A549 (cell line): ENCODE measurements around the gene GPR108. TPM values are rescaled to one million over a fixed set of nuclear protein-coding genes. Genes with fewer than 3 reads are reported as not detected.

Experiments
- ATAC-seq, 2 experiments: fragments of 200-7000 bp in 1 of 2; fragments of >200 bp in 1 of 2; cut with Nextera tagmentation in 1 of 2; cut with Tn5 transposase in 1 of 2; 3 replicates each; pipeline versions ENCODE4 v1.8.0 to v1.9.1; 2018 to 2020; ENCODE audit warnings: mild to moderate bottlenecking in 1 of 2, moderate library complexity in 1 of 2
- CTCF ChIA-PET: fragments of 300-600 bp; sonication (Branson Sonifier 250); formaldehyde crosslinking; extraction: SDS; loops from one replicate; lab custom pipeline; 2021; ENCODE audit warnings: antibody characterized with exemption, inconsistent platforms; lab: Yijun Ruan, JAX
- POLR2A ChIA-PET: fragments of 350-600 bp; formaldehyde crosslinking; extraction: SDS; loops from one replicate; lab custom pipeline; 2021; ENCODE audit warnings: antibody characterized with exemption, inconsistent platforms; lab: Yijun Ruan, JAX
- DNase-seq, 2 experiments: peaks; one replicate each; pipeline versions ENCODE4 v3.0.0 to v3.0.0-alpha.2; 2011 to 2016; ENCODE audit warnings: low read depth in 1 of 2, low spot score in 1 of 2
- FAIRE-seq: peaks from 2 replicates; lab custom pipeline; 2011; peaks lifted over from hg19 to GRCh38; lab: Jason Lieb, UNC
- H3K27ac ChIP-seq, 2 experiments: fragments of >200 bp; sonication (Bioruptor Twin); formaldehyde crosslinking; 3 replicates each; pipeline ENCODE4 v1.5.1; 2016 to 2017
- H3K4me1 ChIP-seq: fragments of >200 bp; sonication (Bioruptor Twin); formaldehyde crosslinking; 3 replicates; pipeline ENCODE4 v1.6.1; 2016
- H3K4me2 ChIP-seq: fragments of >200 bp; sonication (Bioruptor Twin); formaldehyde crosslinking; 3 replicates; pipeline ENCODE4 v1.6.1; 2016
- H3K4me3 ChIP-seq: fragments of >200 bp; sonication (Bioruptor Twin); formaldehyde crosslinking; 3 replicates; pipeline ENCODE4 v1.5.1; 2016
- H3K9me3 ChIP-seq: fragments of >200 bp; sonication (Bioruptor Twin); formaldehyde crosslinking; 3 replicates; pipeline ENCODE4 v1.6.1; 2016
- EHF ChIP-seq: fragments of 250-450 bp; sonication (Bioruptor Pico); IDR thresholded peaks from 2 replicates; pipeline ENCODE4 v1.5.0; 2020; ENCODE audit warnings: mild to moderate bottlenecking
- EHMT2 ChIP-seq: fragments of 200-600 bp; sonication (generic); IDR thresholded peaks from 2 replicates; pipeline ENCODE4 v1.6.1; 2016; ENCODE audit warnings: antibody characterized with exemption, low read depth, mild to moderate bottlenecking, moderate library complexity
- FOSB ChIP-seq: fragments of 250-450 bp; sonication (Bioruptor Pico); IDR thresholded peaks from 2 replicates; pipeline ENCODE4 v1.5.0; 2020; ENCODE audit warnings: mild to moderate bottlenecking, moderate library complexity
- FOSL2 ChIP-seq, 2 experiments: fragments of 450-650 bp in 1 of 2; fragments of >200 bp in 1 of 2; sonication (Bioruptor Twin) in 1 of 2; formaldehyde crosslinking; IDR thresholded peaks; 2 replicates each; pipeline versions ENCODE4 v1.5.0 to v1.6.1; 2016 to 2020; ENCODE audit warnings: mild to moderate bottlenecking in 1 of 2, moderate library complexity in 1 of 2
- JUN ChIP-seq, 2 experiments: fragments of >200 bp; sonication (Bioruptor Twin); formaldehyde crosslinking; IDR thresholded peaks; 2 replicates in 1 of 2; 3 replicates in 1 of 2; pipeline ENCODE4 v1.6.1; 2016 to 2017
- NFE2L2 ChIP-seq: fragments of 150-350 bp; conservative IDR thresholded peaks from 2 replicates; pipeline ENCODE4 v1.6.1; 2014; ENCODE audit warnings: low read length
- NPAS2 ChIP-seq: fragments of 250-450 bp; sonication (Bioruptor Pico); IDR thresholded peaks from 2 replicates; pipeline ENCODE4 v1.8.0; 2022; ENCODE audit warnings: mild to moderate bottlenecking, moderate library complexity, borderline replicate concordance
- POLR2AphosphoS2 ChIP-seq: conservative IDR thresholded peaks from 2 replicates; pipeline ENCODE4 v1.6.1; 2012; ENCODE audit warnings: low read length, improper control_type of control experiment, inconsistent platforms
- RAD21 ChIP-seq, 2 experiments: fragments of >200 bp in 1 of 2; sonication (Bioruptor Twin) in 1 of 2; formaldehyde crosslinking in 1 of 2; IDR thresholded peaks in 1 of 2; conservative IDR thresholded peaks in 1 of 2; 2 replicates in 1 of 2; 3 replicates in 1 of 2; pipeline ENCODE4 v1.6.1; 2012 to 2018; ENCODE audit warnings: inconsistent platforms in 1 of 2
- RCOR1 ChIP-seq: fragments of 150-350 bp; IDR thresholded peaks from 2 replicates; pipeline ENCODE4 v1.6.1; 2014; ENCODE audit warnings: antibody characterized with exemption, low read length, low read depth
- SREBF2 ChIP-seq: fragments of 450-650 bp; IDR thresholded peaks from 2 replicates; pipeline ENCODE4 v1.6.1; 2014; ENCODE audit warnings: mild to moderate bottlenecking, moderate library complexity
- TFCP2L1 ChIP-seq: fragments of 250-450 bp; sonication (Bioruptor Pico); IDR thresholded peaks from 2 replicates; pipeline ENCODE4 v1.5.0; 2021; ENCODE audit warnings: mild to moderate bottlenecking
- TP53 ChIP-seq: fragments of 250-450 bp; sonication (Bioruptor Pico); IDR thresholded peaks from 2 replicates; pipeline ENCODE4 v1.5.0; 2021; ENCODE audit warnings: mild to moderate bottlenecking, moderate library complexity
- ZFP36 ChIP-seq: fragments of 450-650 bp; IDR thresholded peaks from 2 replicates; pipeline ENCODE4 v1.6.1; 2014; ENCODE audit warnings: borderline replicate concordance; ENCODE audit not compliant: partially characterized antibody
- ZSCAN20 ChIP-seq: fragments of 250-450 bp; sonication (Bioruptor Pico); IDR thresholded peaks from 2 replicates; pipeline ENCODE4 v1.8.0; 2022; ENCODE audit warnings: mild to moderate bottlenecking, moderate library complexity
- WGBS: methylation state at CpG from one replicate; pipeline ENCODE4 v1.1.6; 2017; ENCODE audit errors: missing lambda C conversion rate; 5-methylcytosine and 5-hydroxymethylcytosine counted together
- polyA plus RNA-seq, 4 experiments: library from polyadenylated mRNA; depleted of rRNA in 3 of 4; stranded (reverse); fragments of >200 nt; fragmentation: RNase III in 1 of 4; extraction: RNeasy Plus Mini Kit Qiagen cat#74134 plus additional on column Dnase treatment in 1 of 4; gene quantifications; 2 replicates in 3 of 4; 3 replicates in 1 of 4; pipeline ENCODE4 v1.2.3, GENCODE V29; 2011 to 2017
- TF ChIP-seq, protein P1 (sequence below): fragments of >200 bp; sonication (Bioruptor Twin); formaldehyde crosslinking; IDR thresholded peaks from 3 replicates; pipeline ENCODE4 v1.5.1; 2016
- TF ChIP-seq, protein P2 (sequence below): fragments of 200-600 bp; sonication (generic); IDR thresholded peaks from 2 replicates; pipeline ENCODE4 v1.6.1; 2016; ENCODE audit warnings: antibody characterized with exemption, mild to moderate bottlenecking, moderate library complexity
- TF ChIP-seq, protein P3 (sequence below): fragments of 250-450 bp; sonication (Bioruptor Pico); IDR thresholded peaks from 2 replicates; pipeline ENCODE4 v1.5.0; 2021; ENCODE audit warnings: mild to moderate bottlenecking, moderate library complexity, borderline replicate concordance

Gene GPR108
- polyA plus RNA-seq, 2 of the 4 experiments (the other 2 are of a cell fraction), result 36.4 to 50.2 TPM

DNA sequence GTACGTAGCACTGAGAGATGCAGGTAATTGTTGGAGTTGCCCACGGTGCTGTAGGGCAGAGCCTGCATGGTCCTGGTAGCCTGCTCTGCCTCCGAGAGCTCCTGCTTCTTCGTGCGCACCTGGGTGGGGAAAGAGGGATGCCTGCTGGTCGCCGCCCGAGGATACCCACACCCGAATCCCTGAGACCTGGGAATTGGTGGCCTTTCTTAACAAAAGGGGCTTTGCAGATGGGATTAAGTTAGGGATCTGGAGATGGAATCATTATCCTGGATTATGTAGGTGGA, 26.4 kb downstream of the GPR108 start:
- TF ChIP-seq, protein P1, sequence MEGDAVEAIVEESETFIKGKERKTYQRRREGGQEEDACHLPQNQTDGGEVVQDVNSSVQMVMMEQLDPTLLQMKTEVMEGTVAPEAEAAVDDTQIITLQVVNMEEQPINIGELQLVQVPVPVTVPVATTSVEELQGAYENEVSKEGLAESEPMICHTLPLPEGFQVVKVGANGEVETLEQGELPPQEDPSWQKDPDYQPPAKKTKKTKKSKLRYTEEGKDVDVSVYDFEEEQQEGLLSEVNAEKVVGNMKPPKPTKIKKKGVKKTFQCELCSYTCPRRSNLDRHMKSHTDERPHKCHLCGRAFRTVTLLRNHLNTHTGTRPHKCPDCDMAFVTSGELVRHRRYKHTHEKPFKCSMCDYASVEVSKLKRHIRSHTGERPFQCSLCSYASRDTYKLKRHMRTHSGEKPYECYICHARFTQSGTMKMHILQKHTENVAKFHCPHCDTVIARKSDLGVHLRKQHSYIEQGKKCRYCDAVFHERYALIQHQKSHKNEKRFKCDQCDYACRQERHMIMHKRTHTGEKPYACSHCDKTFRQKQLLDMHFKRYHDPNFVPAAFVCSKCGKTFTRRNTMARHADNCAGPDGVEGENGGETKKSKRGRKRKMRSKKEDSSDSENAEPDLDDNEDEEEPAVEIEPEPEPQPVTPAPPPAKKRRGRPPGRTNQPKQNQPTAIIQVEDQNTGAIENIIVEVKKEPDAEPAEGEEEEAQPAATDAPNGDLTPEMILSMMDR, result no peak
- TF ChIP-seq, protein P2, sequence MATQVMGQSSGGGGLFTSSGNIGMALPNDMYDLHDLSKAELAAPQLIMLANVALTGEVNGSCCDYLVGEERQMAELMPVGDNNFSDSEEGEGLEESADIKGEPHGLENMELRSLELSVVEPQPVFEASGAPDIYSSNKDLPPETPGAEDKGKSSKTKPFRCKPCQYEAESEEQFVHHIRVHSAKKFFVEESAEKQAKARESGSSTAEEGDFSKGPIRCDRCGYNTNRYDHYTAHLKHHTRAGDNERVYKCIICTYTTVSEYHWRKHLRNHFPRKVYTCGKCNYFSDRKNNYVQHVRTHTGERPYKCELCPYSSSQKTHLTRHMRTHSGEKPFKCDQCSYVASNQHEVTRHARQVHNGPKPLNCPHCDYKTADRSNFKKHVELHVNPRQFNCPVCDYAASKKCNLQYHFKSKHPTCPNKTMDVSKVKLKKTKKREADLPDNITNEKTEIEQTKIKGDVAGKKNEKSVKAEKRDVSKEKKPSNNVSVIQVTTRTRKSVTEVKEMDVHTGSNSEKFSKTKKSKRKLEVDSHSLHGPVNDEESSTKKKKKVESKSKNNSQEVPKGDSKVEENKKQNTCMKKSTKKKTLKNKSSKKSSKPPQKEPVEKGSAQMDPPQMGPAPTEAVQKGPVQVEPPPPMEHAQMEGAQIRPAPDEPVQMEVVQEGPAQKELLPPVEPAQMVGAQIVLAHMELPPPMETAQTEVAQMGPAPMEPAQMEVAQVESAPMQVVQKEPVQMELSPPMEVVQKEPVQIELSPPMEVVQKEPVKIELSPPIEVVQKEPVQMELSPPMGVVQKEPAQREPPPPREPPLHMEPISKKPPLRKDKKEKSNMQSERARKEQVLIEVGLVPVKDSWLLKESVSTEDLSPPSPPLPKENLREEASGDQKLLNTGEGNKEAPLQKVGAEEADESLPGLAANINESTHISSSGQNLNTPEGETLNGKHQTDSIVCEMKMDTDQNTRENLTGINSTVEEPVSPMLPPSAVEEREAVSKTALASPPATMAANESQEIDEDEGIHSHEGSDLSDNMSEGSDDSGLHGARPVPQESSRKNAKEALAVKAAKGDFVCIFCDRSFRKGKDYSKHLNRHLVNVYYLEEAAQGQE, result no peak
- TF ChIP-seq TFCP2L1 (CRISPR knock-in tag) (no peak), ZSCAN20 (CRISPR knock-in tag) (no peak), JUN (IDR thresholded peaks at IDR 0.05) (no peak), ZFP36 (no peak), TP53 (CRISPR knock-in tag) (no peak), EHF (no peak), POLR2AphosphoS2 (no peak), EHMT2 (no peak), SREBF2 (no peak), NPAS2 (no peak), RCOR1 (no peak), NFE2L2 (no peak), FOSB (CRISPR knock-in tag) (no peak)
- TF ChIP-seq, protein P3, sequence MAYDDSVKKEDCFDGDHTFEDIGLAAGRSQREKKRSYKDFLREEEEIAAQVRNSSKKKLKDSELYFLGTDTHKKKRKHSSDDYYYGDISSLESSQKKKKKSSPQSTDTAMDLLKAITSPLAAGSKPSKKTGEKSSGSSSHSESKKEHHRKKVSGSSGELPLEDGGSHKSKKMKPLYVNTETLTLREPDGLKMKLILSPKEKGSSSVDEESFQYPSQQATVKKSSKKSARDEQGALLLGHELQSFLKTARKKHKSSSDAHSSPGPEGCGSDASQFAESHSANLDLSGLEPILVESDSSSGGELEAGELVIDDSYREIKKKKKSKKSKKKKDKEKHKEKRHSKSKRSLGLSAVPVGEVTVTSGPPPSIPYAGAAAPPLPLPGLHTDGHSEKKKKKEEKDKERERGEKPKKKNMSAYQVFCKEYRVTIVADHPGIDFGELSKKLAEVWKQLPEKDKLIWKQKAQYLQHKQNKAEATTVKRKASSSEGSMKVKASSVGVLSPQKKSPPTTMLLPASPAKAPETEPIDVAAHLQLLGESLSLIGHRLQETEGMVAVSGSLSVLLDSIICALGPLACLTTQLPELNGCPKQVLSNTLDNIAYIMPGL (CRISPR knock-in tag), result no peak
- ATAC-seq (no peak), DNase-seq (no peak), FAIRE-seq (no peak)
- ChIA-PET POLR2A (no interaction called here), CTCF (no interaction called here)
- no peak overlapping the region for H3K27ac ChIP-seq
- no peaks in the 10 kb centered on the region for H3K9me3 ChIP-seq
- H3K4me3 ChIP-seq, result no peak overlapping the region
- no peaks in the 10 kb centered on the region for H3K4me1 ChIP-seq
- no peak overlapping the region for H3K4me2 ChIP-seq
- 78% methylated on average over 8 of the region's 9 CpGs for WGBS

DNA sequence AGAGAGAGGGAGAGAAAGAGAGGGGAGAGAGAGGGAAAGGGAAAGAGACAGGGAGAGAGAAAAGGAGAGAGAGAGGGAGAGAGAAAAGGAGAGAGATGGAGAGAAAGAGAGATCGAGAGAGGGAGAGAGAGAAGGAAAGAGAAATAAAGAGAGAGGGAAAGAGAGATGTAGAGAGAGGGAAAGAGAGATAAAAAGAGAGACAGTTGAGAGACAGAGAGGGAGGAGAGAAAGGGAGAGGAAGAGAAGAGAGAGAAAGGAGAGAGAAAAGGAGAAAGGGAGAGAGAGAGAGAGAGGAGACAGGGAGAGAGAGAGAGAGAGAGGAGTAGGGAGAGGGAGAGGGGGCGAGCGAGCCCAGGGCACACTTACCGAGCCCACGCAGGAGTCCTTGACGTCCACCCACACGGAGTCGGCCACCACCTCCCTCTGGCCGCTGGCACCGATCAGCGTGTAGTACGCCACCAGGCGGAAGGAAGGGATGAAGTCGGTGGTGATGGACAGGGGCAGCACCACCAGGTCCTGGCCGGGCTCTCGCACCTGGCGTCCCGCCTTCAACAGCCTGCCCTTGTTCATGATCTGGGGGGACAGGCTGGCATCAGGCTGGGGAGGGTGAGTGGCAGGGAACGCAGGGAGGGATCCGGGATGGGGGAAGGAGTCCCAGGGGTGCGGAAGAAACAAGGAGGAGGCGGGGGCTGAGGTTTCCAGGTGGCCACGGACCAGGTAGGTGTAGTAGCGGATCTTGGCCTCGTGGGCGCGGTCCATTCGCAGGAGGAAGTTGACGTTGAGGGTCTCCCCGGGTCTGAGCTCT, 26.9 kb downstream of the GPR108 start:
- no peaks in the 10 kb centered on the region for H3K4me1 ChIP-seq
- no peak overlapping the region for H3K4me2 ChIP-seq
- DNase-seq (no peak), FAIRE-seq (no peak), ATAC-seq (no peak)
- ChIA-PET CTCF (no interaction called here), POLR2A (no interaction called here)
- no peaks in the 10 kb centered on the region for H3K9me3 ChIP-seq
- TF ChIP-seq RAD21 (conservative IDR thresholded peaks at IDR 0.05 in 1 of 2, IDR thresholded peaks at IDR 0.05 in 1 of 2) (no peak), JUN (IDR thresholded peaks at IDR 0.05) (no peak), FOSL2 (IDR thresholded peaks at IDR 0.05) (no peak), FOSL2 (CRISPR knock-in tag; IDR thresholded peaks at IDR 0.05) (no peak)
- no peak overlapping the region for H3K27ac ChIP-seq
- 73% methylated on average over 30 of the region's 30 CpGs for WGBS
- no peak overlapping the region for H3K4me3 ChIP-seq
